HG03565 (cell line): Measurements from ENCODE around the gene NID2.

ENCODE experiments used
- ATAC-seq: cut with Tn5 transposase; IDR thresholded peaks from one replicate; pipeline ENCODE4 v1.9.1; 2021; ENCODE audit warnings: mild to moderate bottlenecking, moderate library complexity; ENCODE audit not compliant: unreplicated experiment

The NID2 gene

DNA sequence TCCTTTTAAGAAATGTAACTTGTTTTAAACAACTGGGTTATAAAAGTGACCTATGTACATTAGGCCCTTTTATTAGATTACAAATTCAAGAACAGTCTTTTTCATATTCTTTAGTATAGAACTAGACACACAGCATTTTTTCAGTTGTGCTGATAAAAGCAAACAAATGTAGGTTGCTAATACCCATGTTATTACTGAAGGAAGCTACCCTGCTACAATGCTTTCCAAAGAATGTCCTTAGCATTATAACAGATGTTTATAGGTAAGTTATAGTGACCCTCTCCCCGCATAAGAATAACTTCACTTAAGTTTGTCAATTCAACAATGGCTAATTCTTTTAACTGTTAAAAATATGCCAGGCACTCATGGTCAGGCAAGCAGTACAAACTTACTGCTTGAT, 61.6 kb downstream of the NID2 start:
- ATAC-seq, result no peak

DNA sequence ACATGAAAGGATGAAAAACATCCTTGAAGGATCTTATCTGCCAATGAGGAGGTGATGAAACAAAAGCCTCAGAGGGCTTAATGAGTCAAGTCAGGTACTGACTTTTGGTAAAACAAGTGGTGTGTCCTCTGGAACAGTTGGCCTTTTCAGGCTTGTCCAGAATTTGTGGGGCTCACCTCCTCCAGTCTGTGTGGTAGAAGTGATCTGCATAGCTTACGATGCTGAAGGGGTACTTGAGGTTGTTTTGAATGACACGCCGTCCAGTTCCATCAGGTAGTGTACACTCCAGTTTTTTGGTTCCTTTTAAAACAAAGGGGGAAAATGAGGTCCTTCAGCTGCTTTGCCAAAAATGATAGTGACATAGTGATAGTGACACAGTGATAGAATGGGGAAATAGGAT, 62.5 kb downstream of the NID2 start:
- no peak for ATAC-seq

DNA sequence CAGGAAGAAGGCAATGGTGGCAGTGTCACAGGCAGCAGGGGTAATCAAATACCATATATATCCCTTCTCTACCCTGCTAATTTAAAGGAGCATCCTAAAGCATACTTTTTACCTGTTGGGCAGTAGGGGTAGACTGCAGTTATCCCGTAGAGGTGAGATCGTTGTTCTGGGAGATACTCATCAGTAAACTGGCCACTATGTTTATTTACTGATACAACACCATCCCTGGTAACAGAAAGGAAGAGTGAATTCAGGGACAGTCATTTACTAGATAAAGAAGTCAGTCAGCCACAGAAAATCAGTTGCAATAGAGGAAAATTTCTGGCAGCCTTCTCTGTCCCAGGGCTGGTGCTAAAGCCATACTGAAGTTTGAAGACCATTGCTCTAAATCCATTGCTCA, 63.2 kb downstream of the NID2 start:
- ATAC-seq, result no peak

DNA sequence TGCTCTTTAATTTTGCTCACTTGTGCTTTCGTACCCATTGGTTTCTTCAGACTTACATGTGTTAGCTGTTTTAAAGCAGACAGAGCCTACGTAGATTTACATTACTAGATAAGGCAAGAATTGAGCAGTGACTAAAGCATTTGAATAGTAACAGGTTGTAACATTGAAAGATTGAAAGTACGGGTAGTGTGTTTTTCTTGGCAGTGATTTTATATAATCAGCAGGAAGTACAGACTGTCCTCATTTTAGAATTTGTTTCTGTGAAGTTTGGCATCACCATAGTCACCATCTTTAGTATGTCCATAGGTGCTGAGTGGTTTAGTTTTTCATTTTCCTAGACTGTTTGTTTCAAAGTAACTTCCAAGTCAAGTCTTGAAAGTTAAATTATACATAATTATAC, 65.5 kb downstream of the NID2 start:
- ATAC-seq, result no peak

DNA sequence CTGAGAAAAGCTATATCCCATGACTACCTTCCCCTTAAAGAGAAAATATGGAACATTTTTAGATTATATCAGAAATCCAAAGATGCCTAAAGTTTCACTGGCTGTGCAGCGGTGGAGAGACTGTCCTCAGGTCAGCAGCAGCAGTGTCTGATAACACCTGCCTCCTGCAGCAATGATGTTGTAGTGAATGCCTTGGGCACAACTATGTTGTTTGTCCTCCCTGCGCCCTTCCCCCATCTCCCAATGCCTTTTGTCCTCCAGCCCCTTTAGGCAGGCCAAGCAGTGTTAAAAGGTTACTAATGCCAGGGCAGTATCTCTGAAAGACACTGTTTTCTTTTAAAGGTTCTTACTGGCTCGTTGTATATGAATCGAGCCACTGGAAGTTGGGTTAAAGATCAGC, 66.3 kb downstream of the NID2 start:
- no peak for ATAC-seq

DNA sequence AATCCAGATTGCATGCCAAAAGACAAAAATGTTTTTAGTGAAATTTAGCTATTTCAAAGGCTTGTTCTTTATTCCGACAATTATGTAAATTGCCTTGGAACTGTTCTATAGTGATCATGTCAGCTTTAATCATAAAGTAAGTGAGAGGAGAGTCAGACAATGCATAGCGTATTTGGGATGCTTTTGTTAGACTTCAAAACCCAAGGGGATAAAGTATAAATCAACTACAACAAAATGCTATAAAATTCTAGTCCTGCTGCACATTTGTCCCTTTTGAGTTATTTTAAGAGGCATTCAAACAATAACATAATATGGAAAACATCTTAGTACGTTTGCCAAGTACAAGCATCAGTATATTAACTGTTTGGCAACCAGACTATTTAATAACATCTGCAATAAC, 68.2 kb downstream of the NID2 start:
- ATAC-seq, result no peak

DNA sequence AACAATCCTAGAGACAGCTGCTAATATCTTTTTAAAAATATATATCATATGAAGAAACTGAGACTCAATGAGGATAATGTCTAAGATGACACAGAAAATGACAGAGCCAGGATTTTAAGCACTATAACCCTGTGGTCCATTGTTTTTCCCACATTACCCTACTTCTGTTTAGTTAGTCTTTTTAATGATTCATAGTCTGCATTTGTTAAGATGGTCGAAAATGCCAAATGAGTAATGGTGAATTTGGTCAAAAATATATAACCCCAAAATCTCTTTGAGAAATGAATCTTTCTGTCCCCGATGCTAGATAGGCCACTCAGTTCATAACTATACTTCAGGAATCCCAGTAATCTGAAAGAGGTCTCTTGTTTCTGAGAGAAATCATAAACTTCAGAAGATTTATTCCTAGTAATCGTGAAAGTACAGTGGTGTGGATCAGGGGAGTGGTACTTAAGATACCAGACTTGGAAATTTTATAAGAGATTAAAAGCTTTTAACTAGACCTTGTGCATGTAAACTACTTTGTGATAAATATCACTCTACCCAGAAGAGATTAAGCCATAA, 68.8 kb downstream of the NID2 start:
- ATAC-seq, result no peak

DNA sequence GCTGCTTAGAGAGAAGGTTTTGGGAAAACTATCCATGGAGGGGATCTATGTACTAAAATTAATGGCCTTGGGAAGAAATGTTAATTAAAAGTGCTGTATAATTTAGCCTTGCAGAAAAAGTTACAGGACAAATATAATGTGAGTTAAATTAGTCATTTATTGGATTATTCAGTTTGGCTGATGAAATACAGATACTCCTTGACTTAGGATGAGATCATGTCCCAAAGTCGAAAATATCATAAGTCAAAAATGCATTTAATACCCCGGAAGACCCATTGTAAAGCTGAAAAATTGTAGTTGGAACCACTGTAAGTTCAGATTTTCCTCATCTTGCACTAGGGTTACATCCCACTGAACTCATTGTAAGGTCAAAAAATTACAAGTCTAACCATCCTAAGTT, 69.8 kb downstream of the NID2 start:
- ATAC-seq, result no peak

DNA sequence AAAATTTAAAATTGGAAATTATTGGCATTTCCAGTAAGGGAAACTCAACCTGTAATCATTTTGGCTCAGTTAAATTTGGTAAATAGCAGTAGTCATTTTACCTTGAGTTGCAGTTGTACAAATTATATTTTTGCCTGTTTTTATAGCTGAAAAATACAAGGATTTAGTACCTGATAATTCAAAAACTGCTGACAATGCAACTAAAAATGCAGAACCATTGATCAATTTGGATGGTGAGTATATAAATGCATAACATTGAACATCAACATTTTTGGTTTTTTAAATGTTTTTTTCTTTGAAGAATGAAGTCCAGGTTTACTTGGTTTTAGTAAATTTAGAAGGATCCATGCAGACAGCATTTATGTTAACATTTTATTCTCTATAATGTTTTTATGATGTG, 70.5 kb downstream of the NID2 start:
- no peak for ATAC-seq

DNA sequence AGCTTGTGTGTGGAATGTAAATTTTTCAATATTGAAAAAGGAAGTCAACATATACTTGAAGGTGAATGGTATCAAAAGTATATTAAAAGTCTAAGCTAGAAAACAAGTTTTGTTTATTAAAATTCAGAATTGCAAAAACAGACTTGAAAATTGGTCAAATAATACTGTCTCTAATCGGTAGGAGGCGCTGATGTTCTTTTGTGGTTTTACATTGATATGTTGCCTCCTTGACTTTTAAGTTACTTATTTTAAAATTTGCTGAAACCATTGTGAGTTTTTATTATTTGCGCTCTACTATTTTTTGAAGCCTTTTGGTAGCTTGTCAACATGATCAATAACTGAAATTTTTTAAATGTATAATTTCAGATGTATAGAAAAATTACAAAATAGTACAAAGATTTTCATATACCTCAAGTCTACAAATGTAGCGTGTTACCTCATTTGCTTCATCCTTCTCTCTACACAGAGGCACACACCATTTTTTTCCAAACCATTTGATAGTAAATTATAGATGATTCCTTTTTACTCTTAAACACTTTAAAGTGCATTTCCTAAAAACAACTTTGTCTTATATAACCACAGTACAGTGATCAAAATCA, 72.6 kb downstream of the NID2 start:
- ATAC-seq, result no peak

DNA sequence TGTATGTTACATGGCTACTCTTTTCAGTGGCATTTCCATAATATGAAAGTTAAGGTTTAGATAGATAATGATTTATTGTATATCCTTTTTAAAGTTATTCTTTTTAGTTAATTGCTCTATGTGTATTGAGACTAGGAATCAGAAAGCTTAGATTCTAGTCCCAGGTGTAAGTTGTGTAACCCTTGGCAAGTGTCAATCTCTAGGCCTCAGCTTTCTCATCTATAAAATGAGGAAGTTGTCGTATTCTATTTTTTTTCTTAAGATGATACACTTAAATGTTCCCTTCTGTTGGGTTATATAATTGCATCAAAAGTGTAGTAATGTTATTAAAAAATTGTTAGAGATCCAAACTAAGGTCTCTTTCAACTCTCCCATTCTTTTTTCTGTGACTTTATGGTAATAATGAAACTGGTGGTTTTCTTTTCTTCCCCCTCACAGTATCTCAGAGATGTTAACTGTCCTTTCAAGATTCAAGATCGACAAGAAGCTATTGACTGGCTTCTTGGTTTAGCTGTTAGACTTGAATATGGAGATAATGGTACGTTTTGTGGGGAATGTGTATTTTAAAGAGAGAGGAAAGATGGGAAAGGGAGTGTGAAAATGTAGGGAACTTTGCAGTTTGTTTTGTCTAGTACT, 75.5 kb downstream of the NID2 start:
- ATAC-seq, result no peak

DNA sequence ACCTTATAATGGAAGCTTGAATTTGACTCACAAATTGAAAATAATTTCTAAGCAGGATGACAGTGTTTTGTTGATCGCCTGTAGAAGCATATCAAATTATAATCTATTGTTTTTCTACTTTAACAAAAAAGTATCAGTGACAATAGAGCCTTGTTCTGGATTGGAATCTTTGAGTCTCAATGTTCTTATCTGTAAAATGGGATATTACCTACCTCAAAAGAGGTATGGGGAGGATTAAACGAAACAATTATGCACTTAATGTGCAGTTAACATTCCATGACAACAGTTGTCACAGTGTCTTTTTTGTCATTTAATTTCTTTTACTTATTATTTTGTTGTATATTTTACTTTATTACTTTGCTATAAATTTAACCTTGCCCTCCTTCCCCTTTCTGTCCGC, 78.4 kb downstream of the NID2 start:
- no peak for ATAC-seq

DNA sequence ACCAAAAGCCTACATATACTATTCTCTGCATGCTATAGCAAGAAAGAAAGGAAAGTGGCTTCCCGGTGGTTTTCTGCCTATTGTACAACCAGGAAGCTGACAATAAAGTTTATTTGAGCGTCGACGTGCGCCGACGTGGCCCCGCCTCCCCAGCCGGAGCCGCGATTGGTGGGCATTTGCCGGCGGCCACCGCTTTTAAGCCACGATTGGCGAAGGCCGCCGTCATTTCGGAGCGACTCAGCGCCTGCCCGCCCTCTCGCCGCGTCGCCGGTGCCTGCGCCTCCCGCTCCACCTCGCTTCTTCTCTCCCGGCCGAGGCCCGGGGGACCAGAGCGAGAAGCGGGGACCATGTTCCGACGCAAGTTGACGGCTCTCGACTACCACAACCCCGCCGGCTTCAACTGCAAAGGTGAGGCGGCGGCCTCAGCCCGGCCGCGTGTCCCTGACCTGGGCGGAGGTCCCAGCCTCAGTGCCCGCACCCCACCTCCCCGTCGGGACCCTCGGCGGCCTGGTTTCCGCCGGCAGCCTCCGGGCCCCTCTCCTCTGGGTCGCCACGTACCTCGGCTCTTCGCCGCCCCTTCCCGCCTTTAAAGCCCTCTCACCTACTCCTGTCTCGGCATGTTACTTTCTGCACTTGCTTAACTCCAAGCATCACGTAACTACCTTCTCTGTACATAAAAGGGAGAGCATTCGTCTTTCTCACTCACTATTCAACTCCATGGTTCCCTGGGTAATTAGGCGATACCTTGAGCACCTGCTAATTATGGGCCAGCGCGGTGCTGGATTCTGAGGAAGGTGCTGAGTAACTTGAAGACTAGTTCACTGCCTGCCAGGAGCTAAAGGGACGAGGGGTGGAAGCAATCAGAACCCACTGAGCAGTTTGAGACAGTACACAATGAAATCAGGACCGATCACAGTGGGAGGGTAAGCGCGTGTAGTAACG, 79.3 kb downstream of the NID2 start, which contains the start of gene RTRAF:
TSS of gene RTRAF (plus strand) at position 254 of the 942 bp plus-strand sequence. CDS start at position 348, 94 bp downstream.
- peak; percentile 88 for ATAC-seq

DNA sequence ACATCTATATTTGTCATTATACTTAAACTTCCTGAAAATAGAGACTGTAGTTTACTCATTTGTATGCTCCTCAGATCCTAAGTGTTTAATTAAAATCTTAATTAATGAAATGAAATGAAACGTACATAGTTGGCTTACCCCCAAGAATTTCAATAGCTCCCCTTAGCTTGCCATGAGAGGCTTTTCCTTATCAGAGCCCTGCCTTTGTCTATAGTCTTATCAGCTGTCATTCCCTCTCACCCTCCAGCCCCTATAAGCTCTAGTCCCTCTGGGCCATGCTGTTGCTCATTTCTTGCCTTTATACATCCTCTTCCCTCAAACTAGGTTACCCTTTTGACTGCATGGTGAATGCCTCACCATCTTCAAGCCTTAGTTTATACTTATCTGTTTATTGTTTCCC, 80.6 kb downstream of the NID2 start:
- no peak for ATAC-seq

DNA sequence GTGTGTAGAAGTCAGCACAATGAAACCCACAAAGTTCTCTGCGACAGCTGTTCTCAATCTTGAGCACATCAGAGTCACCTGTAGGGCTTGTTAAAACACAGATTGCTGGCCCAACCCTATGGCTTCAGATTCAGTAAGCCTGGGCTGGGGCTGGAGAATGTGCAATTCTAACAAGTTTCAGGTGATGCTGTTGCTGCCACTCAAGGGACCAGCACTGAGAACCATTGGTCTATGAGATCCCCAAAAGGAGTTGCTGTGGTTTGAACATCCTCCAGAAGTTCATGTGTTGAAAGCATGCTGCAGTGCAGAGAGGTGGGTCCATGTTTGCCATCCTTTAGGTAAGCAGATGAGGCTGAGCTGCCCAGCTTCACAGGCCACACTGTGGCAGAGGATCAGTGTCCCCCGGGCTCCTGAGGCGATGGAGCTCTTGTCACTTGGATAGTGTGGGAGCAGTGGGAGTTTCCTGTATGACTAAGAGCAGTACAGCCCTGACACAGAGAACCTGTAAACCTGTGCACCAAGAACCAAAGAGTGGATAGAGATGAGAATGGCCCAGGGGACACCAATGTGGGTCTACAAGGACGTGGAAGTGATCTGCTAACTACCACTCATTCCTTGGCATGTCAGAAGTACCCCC, 87.5 kb downstream of the NID2 start:
- peak; percentile 41 for ATAC-seq

DNA sequence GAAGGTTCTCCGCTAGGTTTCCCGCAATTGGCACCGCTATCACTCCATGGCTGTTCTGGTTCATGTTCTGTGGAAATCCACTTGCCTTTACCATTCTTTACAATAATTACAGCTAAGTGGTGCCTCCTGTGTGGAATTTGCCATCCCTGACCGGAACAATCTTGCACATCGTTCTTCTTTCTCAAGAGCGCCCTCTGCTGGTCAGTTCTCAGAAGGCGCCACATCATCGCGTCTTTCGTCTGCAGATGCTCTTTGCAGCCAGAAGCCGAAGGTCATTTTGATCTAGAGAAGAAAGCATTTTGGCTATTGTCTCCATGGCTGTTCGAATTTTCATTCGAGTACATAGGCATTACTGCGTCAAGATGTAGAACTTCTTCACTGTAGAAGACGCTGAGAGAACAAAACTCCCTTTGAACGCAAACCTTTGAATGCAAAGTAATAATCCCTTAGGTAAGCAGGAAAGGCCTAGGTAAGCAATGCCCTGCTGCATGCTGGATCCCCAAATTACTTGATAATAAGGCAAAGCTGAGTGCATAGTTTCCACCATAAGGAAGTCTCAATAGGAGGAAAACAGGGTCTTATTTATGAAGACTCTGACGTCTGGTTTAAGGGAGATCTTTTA, 89.7 kb downstream of the NID2 start:
- peak; percentile 55 for ATAC-seq

DNA sequence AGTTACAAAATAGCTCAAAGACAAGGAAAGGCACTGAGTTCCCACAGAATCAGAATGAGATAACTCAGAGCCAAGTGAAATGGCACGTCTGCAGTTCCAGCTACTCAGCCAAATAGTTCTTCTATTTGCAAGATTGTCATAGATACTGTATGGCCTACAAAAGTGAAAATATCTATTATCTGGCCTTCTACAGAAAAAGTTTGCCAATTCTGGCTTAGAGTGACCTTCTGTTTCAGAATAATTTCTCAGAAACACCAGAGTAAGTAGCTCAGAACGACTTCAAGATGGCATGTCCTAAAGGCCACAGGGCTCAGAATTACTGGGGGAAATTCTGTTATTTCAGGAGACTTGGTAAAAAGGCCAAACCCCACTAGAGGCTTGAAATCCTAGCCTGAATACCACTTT, 90.2 kb downstream of the NID2 start:
- no peak for ATAC-seq

DNA sequence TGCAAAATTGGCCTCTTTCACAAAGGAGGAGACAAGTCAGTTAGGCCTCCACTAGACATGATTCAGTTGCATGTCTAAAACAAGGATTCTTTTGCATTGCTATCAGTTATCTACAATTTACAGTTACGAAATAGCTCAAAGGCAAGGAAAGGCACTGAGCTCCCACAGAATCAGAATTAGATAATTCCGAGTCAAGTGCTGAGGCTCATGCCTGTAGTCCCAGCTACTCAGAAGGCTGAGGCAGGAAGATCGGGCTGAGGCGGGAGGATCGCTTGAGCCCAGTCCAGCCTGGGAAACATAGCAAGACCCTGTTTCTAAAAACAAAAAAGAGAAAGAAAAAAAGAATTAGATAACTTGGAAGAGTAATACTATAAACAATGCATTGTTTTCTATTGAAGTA, 91.8 kb downstream of the NID2 start:
- ATAC-seq, result no peak

DNA sequence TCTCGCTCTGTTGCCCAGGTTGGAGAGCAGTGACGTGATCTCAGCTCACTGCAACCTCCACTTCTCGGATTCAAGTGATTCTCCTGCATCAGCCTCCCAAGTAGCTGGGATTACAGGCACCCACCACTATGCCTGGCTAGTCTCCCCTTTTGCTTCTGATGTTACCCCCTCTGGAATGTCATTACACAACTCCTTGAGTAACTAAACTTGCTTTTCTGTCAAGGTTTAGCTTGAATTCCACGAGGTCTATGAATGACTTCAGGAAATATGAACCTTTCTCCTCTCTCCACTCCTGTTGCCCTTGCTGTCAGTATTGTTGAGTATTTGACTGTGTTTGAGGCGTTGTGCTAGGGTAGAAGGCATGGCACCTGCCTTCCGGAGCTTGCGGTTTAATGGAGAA, 96.3 kb downstream of the NID2 start:
- no peak for ATAC-seq

DNA sequence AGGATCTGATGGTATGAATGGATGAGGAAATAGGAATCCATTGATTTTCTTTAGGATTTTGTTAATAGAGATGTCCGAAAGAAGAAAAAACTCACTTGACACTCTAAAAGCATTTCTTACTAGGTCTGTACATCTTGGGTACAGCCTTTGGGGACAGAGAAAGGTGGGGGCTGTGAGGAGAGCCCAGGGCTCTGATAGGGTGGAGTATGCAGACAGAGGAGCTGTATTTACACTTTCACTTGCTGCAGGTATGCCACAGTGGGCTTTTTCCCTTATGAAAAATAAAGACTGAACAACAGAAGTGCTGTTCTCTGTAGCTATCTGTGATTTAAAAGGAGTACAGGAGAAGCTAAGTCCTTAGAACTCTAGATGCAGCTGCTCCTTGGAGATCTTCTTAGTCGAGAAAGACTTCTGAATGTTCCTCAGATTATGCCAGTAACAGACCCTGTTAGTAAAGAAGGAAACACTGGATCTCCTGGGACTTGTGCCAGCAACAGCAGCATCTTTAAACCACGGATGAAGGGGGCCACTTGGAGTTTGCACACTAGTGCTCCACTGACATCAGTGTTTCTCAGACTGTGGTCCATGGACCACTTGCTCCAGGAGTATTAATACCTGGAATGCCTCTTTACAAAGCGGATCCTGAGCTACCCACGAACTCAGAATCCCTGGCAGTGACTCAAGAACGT, 98.9 kb downstream of the NID2 start:
- ATAC-seq, result no peak
